HG02763 (cell line): ENCODE results near the gene MBD5.

ENCODE experiments used
- ATAC-seq: cut with Tn5 transposase; IDR thresholded peaks from one replicate; pipeline ENCODE4 v1.9.1; 2021; ENCODE audit warnings: mild to moderate bottlenecking, moderate library complexity; ENCODE audit not compliant: unreplicated experiment

Gene MBD5

DNA sequence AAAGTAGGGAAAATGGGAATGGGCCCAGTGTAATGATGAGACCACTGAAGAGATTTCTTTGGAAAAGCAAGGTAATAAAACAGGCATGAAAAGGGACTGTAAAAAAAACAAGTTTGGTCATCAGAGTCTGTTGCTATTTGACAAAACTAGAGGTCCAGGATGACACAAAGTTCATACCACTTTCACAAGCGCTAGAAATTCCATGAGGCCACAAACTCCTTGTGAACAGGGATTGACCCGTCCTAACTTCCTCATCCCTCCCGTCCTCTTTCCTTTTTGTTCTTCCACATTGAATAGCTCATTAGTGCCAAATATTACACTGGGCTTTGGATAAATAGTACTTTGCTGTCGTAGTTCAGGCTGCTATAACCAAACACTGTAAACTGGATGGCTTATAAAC, 434.9 kb downstream of the MBD5 start:
- ATAC-seq: no peak

DNA sequence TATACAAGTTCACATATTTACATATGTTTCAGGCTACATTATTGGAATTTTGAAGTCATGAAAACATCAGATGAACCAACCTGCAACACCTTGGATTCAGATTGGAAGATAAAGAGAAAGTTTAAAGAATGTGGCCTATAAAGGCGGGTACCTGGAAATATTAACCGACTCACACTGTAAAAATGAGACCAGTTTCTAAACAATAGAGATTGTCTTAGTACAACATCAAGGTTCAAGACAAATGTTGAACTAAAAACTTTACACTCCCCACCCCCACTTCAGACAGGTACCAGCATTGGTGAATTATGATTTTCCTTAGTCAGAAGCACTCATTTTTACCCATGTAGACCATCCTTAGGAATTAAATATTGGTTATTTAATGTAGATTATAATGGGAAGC, 437.3 kb downstream of the MBD5 start:
- no peak for ATAC-seq

DNA sequence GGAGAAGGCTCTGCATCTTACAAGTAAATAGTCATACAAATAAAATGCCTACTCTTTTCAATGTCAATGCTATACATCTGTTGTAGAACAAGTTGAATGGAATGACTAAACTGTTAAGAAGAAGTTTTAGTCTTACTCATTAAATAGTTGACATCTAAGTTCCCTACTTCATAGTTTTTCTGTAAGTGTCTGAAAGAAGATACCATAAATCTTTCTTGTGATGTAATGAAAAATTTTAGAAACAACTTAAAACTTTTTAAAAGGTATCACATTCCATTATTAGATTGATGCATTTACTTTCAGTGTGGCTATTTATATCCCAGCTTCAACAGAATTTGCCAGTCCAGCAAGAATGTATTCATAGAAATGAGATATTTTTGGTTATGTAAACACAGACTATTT, 438.5 kb downstream of the MBD5 start:
- no peak for ATAC-seq

DNA sequence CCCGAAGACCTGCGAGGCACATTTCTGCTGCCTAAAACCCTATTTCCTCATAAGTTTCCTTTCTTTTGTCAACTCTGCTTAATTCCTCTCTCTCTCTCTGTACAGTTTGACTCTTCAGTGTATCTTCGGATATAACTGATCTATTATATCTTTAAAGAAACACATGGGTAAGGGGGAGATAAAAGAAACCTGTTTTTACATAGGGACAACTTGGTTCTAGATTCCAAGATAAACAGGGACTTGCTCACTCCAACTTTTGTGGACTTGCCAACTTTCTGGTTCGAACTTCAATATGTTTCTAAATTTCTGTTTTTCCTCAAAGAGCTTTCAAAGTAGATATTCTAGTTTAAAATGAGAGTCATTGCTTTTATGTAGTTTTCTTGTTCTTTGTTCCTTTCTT, 441.0 kb downstream of the MBD5 start:
- ATAC-seq: no peak

DNA sequence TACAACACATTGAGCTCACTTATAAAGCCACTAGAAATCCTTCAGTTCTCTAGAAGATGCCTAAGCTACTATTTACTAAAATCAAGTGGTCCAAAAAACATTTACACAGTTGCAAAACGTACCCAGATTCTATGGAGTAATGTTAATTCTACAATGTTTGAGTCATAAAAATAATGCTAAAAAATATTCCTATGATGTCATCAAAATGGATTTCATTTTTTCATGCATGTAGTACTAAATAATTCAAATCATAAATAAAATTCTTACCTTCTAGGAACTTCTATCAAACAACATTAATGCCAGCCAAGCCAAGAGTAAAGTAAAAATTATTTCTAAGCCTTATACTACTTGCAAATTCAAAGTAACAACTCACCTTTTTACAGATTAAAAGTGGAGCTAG, 454.7 kb downstream of the MBD5 start:
- ATAC-seq: no peak

DNA sequence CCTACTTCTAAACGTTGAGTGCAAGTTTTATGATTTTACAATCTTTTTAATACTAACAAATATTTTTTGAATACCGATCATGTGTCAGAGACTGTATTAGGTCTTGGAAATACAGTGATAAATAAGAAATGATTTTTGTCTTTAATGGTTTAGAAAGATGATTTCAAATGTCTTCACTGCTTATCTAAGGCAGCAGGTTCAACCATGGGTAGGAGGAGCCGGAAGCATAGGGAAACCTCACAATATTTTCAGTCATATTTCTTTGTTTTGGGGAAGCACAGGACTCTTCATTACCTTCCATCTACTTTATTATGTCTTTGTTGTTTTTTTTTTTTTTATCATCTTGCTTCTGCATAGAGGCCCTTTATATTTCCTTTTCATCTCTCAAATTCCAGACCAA, 458.5 kb downstream of the MBD5 start:
- no peak for ATAC-seq

DNA sequence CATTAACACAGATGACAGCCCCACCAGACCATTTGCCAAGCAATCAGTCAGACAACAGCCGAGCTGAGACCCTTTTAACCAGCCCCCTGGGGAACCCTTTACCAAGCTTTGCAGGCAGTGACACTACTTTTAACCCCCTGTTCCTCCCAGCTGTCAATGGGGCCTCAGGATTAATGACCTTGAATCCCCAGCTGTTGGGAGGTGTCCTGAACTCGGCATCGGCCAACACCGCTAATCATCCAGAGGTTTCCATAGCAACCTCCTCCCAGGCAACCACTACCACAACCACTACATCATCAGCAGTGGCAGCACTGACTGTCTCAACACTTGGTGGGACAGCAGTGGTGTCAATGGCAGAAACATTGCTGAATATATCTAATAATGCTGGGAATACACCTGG, 462.8 kb downstream of the MBD5 start:
- ATAC-seq: no peak

DNA sequence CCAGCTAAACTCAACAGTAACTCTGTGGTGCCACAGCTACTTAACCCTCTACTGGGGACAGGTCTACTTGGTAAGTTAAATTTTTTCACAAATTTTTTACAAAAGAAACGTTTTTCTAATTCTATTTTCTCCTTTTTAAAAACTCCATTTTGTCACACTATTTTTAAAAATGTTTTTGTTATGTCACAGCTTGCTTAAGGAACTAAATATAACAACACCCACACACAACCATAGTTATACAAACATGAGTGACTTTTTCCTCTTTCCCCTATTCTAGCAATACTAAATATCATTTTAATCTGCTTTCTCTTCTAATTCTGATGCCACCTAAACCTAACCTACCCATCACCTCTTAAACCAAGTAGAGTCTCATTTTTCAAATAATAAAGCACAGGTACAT, 463.2 kb downstream of the MBD5 start:
- ATAC-seq: no peak

DNA sequence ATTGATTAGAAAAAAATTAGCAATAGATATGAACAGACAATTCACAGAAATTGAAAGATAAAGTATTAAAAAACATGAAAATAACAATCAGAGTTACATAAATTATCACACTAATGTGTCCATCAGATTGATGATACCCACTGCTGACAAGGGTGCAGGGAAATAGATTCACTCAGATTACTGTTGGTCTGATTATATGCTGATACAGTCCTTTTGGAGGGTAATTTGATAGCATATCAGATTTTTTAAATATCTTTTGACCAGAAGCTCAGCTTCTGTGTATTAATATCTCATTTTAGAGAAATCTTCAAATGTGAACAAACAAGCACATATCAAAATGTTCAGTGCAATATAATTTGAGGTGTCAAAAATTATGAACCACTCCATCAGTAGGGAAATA, 465.8 kb downstream of the MBD5 start:
- ATAC-seq: no peak

DNA sequence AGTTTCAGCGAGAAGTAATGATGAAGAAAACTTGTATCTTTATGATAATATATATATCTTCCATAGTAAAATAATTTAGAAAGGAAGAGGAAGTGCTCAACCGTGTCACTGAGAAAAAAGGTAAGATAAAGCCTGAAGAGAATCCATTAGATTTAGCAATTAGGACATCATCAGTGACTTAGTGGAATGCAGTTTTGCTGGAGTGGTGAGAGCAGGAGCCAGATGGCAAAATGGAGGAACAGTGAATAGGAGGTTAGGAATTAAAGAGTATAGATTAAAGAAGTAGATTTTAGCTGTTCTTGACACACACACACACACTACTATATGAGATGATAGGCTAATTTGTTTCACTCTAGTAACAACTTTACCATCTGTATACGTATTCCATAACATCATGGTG, 466.5 kb downstream of the MBD5 start:
- ATAC-seq: no peak

DNA sequence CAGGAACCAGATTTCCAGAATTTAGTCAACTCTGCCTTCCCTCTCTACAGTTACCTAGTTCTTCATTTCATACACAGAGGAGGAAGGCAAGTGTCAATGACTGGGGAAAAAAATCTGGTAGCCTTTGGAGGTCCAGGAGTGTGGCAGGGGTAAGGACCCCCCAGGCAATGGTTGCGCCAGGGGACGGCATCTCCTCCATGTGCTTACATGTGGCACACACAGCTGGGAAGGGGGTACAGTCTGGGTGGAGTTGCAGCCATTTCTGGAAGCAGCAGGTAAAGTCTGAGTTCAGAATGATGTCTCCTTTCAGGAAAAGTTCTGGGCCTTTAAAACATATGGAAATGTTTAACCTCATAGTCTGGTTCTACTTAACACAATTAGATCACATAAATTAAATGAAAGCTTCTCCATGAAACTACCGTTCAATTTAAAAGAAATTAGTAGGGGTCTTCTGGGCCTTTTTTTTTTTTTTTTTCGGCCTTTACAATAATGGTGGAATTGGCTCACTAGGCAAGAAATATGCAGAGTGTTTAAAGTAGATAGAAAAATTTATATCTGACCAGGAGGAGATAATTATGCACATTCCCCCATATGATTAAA, 470.0 kb downstream of the MBD5 start:
- ATAC-seq: no peak

DNA sequence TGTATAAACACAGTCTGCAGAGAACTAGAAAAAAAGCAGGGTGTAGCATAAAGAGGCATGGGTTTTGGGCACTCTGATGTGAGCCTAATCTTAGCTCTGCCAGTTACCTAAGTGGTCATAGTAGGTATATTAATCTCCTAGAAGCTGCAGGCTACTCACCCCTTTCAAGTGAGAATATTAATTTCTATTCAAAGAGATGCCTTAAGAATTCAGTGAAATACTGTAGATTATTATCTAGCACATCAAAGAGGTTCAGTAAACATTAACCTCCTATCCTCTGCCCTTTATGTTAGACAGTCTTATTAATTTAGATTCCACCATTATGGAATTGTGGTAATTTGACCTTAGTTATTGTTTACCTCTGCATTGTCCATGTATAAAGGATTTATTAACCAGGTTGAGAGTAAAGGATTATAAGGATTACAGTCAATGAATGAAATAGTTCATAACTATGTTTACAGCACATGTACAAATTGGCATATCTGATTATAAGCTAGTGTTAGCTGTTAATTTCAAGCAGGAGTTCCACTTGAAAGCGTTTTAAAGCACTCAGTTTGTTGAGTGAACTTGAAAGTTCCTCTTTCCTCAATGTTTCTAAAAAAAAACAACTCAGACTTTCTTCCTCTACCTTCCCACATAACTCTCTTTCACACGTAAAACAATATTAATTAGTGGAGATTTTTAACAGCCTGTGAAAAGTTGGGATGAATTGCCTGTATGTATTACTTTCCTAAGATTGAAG, 473.1 kb downstream of the MBD5 start:
- peak; percentile 57 for ATAC-seq

DNA sequence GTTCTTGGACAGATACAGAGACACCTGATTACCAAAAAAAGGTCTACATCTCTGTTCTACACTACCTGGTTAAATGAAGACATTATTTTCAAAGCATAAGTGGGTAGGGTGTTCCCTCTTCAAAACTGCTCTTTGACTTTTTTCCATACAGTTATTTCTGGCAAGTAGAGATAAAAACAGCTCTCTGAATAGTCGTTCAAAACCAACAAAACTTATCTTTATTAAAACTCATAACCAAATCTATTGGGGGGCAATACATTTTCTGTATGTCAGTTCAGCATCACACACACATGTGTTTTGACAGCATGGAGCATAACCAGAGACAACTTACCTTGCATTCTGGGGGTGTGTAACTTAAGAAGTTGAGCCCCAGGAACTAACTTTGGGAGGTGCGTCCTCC, 474.7 kb downstream of the MBD5 start:
- no peak for ATAC-seq

DNA sequence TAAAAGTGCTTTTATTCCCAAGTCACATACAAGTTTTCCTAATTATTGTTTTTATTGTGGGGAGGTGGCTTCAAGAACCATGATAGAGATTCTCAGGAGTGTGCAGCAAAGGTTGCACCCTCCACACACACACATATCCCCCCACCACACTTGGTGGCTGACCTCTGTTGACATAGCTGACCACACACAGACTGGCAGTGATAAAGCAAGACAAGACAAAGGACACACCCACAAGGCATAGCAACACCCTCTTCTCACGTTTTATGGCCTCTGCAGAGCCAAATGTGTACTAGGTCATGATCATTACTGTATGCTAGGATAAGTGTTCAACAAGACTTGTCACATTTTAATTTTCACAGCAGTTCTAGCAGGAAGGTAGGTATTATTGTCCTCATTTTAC, 480.7 kb downstream of the MBD5 start:
- ATAC-seq: no peak

DNA sequence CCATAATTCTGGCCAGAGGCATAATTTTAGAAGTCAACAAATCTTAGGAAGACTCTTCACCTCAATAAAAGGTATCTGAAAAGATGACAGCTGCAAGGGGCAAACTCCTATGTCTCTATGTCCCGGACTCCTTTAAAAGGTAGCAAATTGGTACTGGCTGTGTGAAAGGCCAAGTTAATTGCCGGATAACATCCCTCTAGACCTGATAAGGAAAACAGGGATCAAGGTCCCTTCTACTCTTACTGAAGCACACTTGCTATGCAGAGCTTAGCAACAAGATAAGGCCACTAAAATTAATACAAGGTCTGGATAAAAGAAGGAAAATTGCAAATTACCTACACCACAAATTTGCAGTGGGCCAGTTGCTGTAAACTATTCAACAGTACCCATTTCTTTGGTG, 482.6 kb downstream of the MBD5 start:
- ATAC-seq: no peak

DNA sequence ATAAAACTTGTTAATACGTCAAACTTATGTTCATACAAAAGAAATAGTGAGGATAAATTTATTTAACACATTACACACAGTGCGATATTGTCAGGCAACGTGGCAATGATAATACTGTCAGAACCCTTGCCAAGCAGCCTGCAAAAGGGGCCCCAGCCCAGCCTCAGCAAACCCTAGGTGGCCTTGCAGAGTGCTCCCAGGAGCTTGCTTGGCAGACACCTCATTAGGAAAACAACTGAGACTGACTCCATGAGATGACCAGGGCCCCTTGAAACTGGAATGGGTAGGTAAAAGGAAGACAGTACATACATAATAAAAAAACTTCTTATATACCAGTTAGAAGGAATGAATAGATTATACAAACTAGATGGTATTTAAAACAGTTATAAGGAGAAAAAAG, 487.1 kb downstream of the MBD5 start:
- ATAC-seq: no peak

DNA sequence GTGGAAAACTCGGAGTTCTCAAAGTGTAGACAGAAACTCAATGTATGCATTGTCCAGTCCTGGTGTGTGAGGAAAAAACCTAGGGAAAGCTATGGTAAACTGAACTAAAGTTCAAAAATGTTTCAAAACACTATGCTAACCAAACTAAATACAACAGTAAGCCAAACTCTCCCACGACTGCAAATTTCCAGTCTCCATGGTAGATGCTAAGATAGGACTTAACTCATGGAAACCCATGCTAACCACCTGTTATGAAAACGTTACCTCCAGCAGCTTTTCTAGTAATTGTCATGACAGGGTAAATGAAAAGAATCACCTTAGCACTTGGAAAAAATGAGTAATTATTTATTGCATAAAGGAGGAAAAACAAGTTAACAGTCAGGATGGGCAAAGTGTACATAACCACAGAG, 488.0 kb downstream of the MBD5 start:
- no peak for ATAC-seq

DNA sequence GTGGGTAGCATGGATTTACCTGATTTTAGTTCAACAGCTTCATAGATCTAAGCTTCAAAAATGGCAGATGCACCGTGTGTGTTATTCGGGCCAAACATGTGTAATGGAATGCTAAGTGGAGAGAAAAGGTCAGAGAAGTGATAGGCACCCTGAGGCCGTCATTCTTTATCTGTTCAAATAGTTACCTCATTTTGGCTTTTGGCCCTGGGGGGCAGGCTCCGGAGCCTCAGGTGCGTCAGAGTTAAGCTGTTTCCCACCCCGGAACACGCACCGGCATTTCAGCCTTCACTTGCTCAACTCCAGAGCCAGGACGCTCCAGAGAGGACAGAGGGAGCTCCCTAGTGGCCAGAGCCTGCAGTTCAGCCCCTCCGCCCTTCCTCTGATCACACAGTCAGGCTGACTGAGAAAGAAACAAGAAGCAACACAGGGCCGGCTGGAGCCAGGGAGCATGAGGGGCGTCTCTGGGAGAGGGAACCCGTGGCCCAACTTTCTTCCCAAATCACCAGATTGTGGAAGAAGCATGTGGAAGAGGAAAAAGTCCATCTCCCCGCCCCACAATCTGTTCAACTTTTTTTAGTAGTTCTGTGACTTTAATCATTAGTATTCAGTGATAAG, 488.5 kb downstream of the MBD5 start:
- ATAC-seq: peak; percentile 100

DNA sequence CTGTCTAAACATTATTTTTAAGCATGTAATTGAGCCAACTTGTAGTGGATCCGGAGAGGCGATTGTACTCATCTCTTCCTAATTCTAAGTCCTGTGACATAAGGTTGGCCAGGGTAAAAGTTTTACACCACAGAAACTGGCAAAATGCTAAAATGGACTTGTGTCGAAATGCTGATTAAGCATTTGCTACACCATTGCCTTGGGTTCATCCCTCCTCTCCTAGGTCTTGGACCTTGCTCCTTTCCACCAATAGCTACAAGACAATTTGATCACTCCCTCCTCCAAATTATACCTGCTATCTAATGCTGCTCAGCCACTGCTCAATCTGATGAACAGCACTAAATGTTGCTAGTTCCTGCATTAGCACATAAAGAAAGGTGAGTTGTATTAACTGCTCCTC, 491.0 kb downstream of the MBD5 start:
- ATAC-seq: no peak

DNA sequence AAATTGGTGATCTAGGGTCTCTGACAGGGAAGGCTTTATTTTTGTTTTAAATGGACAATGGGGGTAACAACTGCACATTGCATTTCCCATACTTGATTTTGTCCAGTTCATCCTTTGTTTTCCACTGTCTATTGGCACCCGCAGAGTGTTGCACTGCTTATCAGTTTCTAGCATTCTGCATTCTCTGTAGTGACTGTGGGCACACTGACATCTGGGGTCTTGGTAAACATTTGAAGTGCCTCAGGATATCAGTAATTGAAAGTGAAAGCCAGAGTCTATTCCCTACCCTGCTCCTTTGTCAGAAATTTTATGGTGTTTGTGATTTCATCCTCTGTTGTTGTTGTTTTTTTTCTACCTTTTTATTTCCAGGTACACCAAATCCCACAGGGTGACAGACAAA, 491.6 kb downstream of the MBD5 start:
- no peak for ATAC-seq

DNA sequence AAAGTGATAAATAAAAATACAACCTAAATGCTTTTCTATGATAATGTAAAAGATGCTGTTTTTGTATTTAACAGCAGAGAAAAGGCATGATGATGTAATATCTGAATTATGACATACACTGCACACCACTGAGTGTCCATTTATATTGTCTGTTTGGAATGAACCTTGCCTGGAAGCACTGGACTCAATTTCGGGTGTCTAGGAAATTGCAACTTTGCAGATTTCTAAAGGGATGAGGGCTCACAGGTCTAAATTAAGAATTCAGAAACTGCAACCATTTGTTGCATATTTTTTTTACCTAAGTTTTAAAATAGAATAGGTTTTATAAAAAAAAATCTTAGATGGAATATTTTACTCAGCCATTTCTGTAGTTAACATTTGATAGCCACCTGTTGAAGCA, 492.5 kb downstream of the MBD5 start:
- no peak for ATAC-seq

DNA sequence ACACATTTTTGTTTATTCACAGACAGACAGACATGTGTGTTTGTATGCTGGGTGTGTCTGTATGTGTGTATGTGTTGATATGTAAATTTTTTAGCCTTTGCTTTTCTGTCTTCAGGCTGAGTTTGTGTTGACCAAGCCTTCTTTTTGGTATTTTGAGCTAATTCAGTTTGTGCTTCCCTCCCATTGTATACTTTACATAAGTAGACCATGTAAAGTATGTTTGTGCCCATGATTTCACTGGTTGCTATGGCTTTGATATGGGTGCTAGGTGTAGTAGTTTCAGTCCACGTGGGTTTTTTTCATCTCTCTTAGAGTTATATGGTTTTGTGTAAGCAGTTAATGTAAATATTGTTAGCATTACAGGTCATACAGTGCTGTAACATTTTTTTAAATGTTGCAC, 494.2 kb downstream of the MBD5 start:
- ATAC-seq: no peak

DNA sequence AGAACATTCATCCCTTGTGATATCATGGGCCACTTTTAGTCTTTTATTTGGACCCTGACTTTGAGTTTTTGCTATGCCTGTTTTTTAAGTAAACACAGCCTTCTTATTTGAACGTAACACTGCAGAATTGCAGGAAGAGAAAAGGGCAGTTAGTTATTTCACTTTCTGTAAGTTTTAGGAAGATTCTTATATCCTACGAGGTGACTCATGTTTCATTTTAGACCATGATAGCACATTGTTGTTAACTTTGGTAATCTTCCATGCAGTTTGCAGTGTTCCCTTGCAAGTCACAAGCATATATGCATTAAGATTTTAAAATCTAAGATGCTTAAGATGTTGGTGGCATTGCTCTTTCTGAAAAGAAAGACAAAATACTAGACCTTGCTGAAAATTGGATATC, 495.1 kb downstream of the MBD5 start:
- no peak for ATAC-seq
